GM21529 (cell line): ENCODE data around the gene XPC.

Experiments
- ATAC-seq: cut with Tn5 transposase; IDR thresholded peaks from one replicate; pipeline ENCODE4 v1.9.1; 2021; ENCODE audit not compliant: unreplicated experiment

The XPC gene

GRCh38 chr3:14148041-14148985 lies 30.1 kb downstream of the XPC start:
- no peak for ATAC-seq

GRCh38 chr3:14147617-14148016 lies 30.8 kb downstream of the XPC start:
- ATAC-seq: no peak

- no peak for ATAC-seq
Measured at GRCh38 chr3:14147066-14147435, 31.4 kb downstream of the XPC start.

GRCh38 chr3:14146381-14147065 lies 31.9 kb downstream of the XPC start:
- ATAC-seq: no peak

GRCh38 chr3:14145670-14146380 lies 32.6 kb downstream of the XPC start:
- ATAC-seq: no peak

GRCh38 chr3:14145236-14145635 lies 33.2 kb downstream of the XPC start:
- ATAC-seq: no peak

- ATAC-seq: peak; percentile 99
Measured at GRCh38 chr3:14144423-14145075, 33.9 kb downstream of the XPC start.

- no peak for ATAC-seq
Measured at GRCh38 chr3:14143271-14144225, 34.9 kb downstream of the XPC start.

GRCh38 chr3:14142567-14143270 lies 35.7 kb downstream of the XPC start:
- no peak for ATAC-seq

GRCh38 chr3:14141602-14142341 lies 36.6 kb downstream of the XPC start:
- no peak for ATAC-seq

GRCh38 chr3:14141144-14141543 lies 37.3 kb downstream of the XPC start:
- no peak for ATAC-seq

GRCh38 chr3:14140668-14141067 lies 37.7 kb downstream of the XPC start:
- no peak for ATAC-seq

- no peak for ATAC-seq
Measured at GRCh38 chr3:14139771-14140170, 38.6 kb downstream of the XPC start.

- no peak for ATAC-seq
Measured at GRCh38 chr3:14138878-14139655, 39.3 kb downstream of the XPC start.

GRCh38 chr3:14138109-14138877 lies 40.1 kb downstream of the XPC start:
- no peak for ATAC-seq

- no peak for ATAC-seq
Measured at GRCh38 chr3:14137445-14137844, 41.0 kb downstream of the XPC start.

- no peak for ATAC-seq
Measured at GRCh38 chr3:14137004-14137403, 41.4 kb downstream of the XPC start.
